GM21381 (cell line): ENCODE measurements around the gene CACNA2D3.

Source experiments
- ATAC-seq: cut with Tn5 transposase; IDR thresholded peaks from one replicate; pipeline ENCODE4 v1.9.1; 2021; ENCODE audit warnings: mild to moderate bottlenecking, moderate library complexity; ENCODE audit not compliant: unreplicated experiment

CACNA2D3 gene

GRCh38 chr3:54212723-54213122 is 90.4 kb downstream of the CACNA2D3 start:
- no peak for ATAC-seq

GRCh38 chr3:54213907-54214306 is 91.6 kb downstream of the CACNA2D3 start:
- ATAC-seq: no peak

- no peak for ATAC-seq
These were observed 92.5 kb downstream of the CACNA2D3 start for GRCh38 chr3:54214845-54215244.

- no peak for ATAC-seq
These were observed 93.2 kb downstream of the CACNA2D3 start for GRCh38 chr3:54215521-54215920.

GRCh38 chr3:54217828-54218227 is 95.5 kb downstream of the CACNA2D3 start:
- no peak for ATAC-seq

- ATAC-seq: no peak
These were observed 100.0 kb downstream of the CACNA2D3 start for GRCh38 chr3:54222316-54222715.

GRCh38 chr3:54223063-54223462 is 100.7 kb downstream of the CACNA2D3 start:
- ATAC-seq: no peak

GRCh38 chr3:54225841-54226528 is 103.6 kb downstream of the CACNA2D3 start:
- ATAC-seq: no peak

GRCh38 chr3:54228806-54229205 is 106.5 kb downstream of the CACNA2D3 start:
- ATAC-seq: no peak

GRCh38 chr3:54232618-54233017 is 110.3 kb downstream of the CACNA2D3 start:
- ATAC-seq: no peak

- ATAC-seq: no peak
These were observed 113.6 kb downstream of the CACNA2D3 start for GRCh38 chr3:54235998-54236397.

GRCh38 chr3:54237109-54237508 is 114.8 kb downstream of the CACNA2D3 start:
- no peak for ATAC-seq

- ATAC-seq: no peak
These were observed 115.6 kb downstream of the CACNA2D3 start for GRCh38 chr3:54237788-54238502.

GRCh38 chr3:54240309-54240708 is 118.0 kb downstream of the CACNA2D3 start:
- no peak for ATAC-seq

- no peak for ATAC-seq
These were observed 120.9 kb downstream of the CACNA2D3 start for GRCh38 chr3:54243056-54243931.

- no peak for ATAC-seq
These were observed 121.8 kb downstream of the CACNA2D3 start for GRCh38 chr3:54243960-54244682.

- ATAC-seq: no peak
These were observed 129.4 kb downstream of the CACNA2D3 start for GRCh38 chr3:54251705-54252104.

- no peak for ATAC-seq
These were observed 134.9 kb downstream of the CACNA2D3 start for GRCh38 chr3:54257125-54257720.

- no peak for ATAC-seq
These were observed 137.3 kb downstream of the CACNA2D3 start for GRCh38 chr3:54259636-54260035.

GRCh38 chr3:54261141-54261540 is 138.8 kb downstream of the CACNA2D3 start:
- no peak for ATAC-seq
